ENCODE results near the gene CRLF3.

The CRLF3 gene

DNA sequence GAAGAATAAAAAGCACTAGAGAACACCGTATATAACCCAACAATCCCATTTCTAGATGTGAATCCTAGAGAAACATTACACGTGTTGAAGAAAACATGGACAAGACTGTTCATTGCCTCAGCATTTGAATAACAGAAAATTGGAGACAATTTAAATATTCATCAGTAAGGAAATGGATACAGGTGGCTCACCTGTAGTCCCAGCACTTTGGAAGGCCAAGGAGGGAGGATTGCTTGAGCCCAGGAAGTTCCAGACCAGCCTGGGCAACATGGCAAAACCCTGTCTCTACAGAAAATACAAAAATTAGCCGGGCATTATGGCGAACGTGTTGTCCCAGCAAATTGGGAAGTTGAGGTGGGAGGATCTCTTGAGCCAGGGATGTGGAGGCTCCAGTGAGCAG is 4.5 kb upstream of the CRLF3 start:
- H3K4me3 ChIP-seq (ENCODE audit: low read depth, low read length), result no peak overlapping the region
- no peak for DNase-seq (ENCODE audit: low read depth)
- TF ChIP-seq MYC (IDR thresholded peaks at IDR 0.05; ENCODE audit: low read depth, low read length) (no peak), POLR2A (IDR thresholded peaks at IDR 0.05; ENCODE audit: extremely low read depth, insufficient read length) (no peak)
- TF ChIP-seq, protein P1, sequence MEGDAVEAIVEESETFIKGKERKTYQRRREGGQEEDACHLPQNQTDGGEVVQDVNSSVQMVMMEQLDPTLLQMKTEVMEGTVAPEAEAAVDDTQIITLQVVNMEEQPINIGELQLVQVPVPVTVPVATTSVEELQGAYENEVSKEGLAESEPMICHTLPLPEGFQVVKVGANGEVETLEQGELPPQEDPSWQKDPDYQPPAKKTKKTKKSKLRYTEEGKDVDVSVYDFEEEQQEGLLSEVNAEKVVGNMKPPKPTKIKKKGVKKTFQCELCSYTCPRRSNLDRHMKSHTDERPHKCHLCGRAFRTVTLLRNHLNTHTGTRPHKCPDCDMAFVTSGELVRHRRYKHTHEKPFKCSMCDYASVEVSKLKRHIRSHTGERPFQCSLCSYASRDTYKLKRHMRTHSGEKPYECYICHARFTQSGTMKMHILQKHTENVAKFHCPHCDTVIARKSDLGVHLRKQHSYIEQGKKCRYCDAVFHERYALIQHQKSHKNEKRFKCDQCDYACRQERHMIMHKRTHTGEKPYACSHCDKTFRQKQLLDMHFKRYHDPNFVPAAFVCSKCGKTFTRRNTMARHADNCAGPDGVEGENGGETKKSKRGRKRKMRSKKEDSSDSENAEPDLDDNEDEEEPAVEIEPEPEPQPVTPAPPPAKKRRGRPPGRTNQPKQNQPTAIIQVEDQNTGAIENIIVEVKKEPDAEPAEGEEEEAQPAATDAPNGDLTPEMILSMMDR (IDR thresholded peaks at IDR 0.05; ENCODE audit: low read depth, low read length), result no peak
- TF ChIP-seq, protein P2, sequence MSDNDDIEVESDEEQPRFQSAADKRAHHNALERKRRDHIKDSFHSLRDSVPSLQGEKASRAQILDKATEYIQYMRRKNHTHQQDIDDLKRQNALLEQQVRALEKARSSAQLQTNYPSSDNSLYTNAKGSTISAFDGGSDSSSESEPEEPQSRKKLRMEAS (IDR thresholded peaks at IDR 0.05; ENCODE audit: low read depth, low read length), result no peak

- no peak overlapping the region for H3K4me3 ChIP-seq (ENCODE audit: low read depth, low read length)
- TF ChIP-seq POLR2A (IDR thresholded peaks at IDR 0.05; ENCODE audit: extremely low read depth, insufficient read length) (no peak), MYC (IDR thresholded peaks at IDR 0.05; ENCODE audit: low read depth, low read length) (no peak)
- TF ChIP-seq, protein P2 (IDR thresholded peaks at IDR 0.05; ENCODE audit: low read depth, low read length), result no peak
- TF ChIP-seq, protein P1 (IDR thresholded peaks at IDR 0.05; ENCODE audit: low read depth, low read length), result no peak
- no peak for DNase-seq (ENCODE audit: low read depth)
These were observed 2.6 kb upstream of the CRLF3 start for GRCh38 chr17:30827082-30827481.

GRCh38 chr17:30824002-30824355 is 513 bp downstream of the CRLF3 start:
- TF ChIP-seq, protein P2 (IDR thresholded peaks at IDR 0.05; ENCODE audit: low read depth, low read length), result no peak
- TF ChIP-seq, protein P1 (IDR thresholded peaks at IDR 0.05; ENCODE audit: low read depth, low read length), result no peak
- TF ChIP-seq MYC (IDR thresholded peaks at IDR 0.05; ENCODE audit: low read depth, low read length) (no peak), POLR2A (IDR thresholded peaks at IDR 0.05; ENCODE audit: extremely low read depth, insufficient read length) (no peak)
- peak overlapping the region; percentile 87 for H3K4me3 ChIP-seq (ENCODE audit: low read depth, low read length)
- peak; percentile 65 for DNase-seq (ENCODE audit: low read depth)

GRCh38 chr17:30823421-30823820 is 1.1 kb downstream of the CRLF3 start:
- no peak for TF ChIP-seq POLR2A (IDR thresholded peaks at IDR 0.05; ENCODE audit: extremely low read depth, insufficient read length)
- TF ChIP-seq MYC (IDR thresholded peaks at IDR 0.05; ENCODE audit: low read depth, low read length), result no peak
- TF ChIP-seq, protein P2 (IDR thresholded peaks at IDR 0.05; ENCODE audit: low read depth, low read length), result no peak
- TF ChIP-seq, protein P1 (IDR thresholded peaks at IDR 0.05; ENCODE audit: low read depth, low read length), result no peak

DNA sequence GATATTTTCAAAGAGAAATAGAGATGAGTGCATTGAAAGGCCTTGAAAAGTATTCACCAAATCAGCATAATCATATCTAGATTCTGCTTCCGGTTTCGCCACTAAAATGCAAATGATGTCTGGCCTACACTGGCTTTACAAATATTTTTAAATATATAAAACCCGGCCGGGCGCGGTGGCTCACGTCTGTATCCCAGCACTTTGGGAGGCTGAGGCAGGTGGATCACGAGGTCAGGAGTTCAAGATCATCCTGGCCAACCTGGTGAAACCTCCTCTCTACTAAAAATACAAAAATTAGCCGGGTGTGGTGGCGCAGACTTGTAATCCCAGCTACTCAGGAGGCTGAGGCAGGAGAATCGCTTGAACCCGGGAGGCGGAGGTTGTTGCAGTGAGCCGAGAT is 1.6 kb downstream of the CRLF3 start:
- peak; percentile 34 for DNase-seq (ENCODE audit: low read depth)
- H3K4me3 ChIP-seq (ENCODE audit: low read depth, low read length), result peak overlapping the region; percentile 87

More at GRCh38 chr17:30823421-30823820, 1.1 kb downstream of the CRLF3 start:
- peak overlapping the region; percentile 87 for H3K4me3 ChIP-seq (ENCODE audit: low read depth, low read length)
- no peak for DNase-seq (ENCODE audit: low read depth)

DNA sequence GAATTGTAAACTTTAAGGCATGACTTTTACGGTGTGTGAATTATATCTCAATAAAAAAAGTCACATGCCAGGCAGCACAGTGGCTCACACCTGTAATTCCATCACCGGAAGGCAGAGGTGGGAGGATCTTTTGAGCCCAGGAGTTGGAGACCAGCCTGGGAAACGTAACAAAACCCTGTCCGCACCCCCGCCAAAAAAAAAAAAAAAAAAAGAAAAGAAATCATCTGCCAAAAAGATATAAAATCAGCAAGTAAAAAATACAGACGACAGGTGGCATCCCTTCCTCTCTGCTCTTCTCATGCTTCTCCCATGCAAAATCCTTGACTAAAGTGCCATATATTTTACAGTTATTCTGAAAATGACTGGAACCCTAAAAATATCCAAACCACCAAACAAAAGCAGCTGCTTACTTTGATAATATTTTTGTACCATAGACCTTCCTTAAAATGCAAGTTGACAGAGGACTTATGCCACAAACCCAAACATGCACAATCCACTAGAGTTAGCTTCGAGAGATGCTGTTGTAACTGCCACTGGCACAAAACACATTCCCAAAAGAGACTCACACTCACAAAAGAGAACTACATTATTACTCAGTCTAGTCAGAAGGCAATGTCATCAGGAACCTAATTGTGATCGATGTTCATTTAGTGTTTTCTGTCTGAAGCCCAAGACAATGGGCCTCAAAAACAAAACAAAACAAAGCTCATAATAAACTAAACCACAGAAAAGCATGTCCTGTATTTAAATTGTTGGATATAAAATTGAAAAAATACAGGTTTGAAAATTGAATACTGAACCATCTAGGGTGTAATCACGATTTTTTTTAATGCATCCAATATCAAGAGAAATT is 2.4 kb downstream of the CRLF3 start:
- peak; percentile 41 for DNase-seq (ENCODE audit: low read depth)
- TF ChIP-seq MYC (IDR thresholded peaks at IDR 0.05; ENCODE audit: low read depth, low read length) (no peak), POLR2A (IDR thresholded peaks at IDR 0.05; ENCODE audit: extremely low read depth, insufficient read length) (no peak)
- TF ChIP-seq, protein P2 (IDR thresholded peaks at IDR 0.05; ENCODE audit: low read depth, low read length), result no peak
- TF ChIP-seq, protein P1 (IDR thresholded peaks at IDR 0.05; ENCODE audit: low read depth, low read length), result no peak
- peak overlapping the region; percentile 87 for H3K4me3 ChIP-seq (ENCODE audit: low read depth, low read length)
